Hepatocyte (in vitro differentiated cells): Measurements from ENCODE around the gene PPP1R27.
"Not testable (repeated sequence)": the region's sequence is repeated elsewhere in the genome, so short reads cannot be mapped to it uniquely, and the experiment has no call there.

Experiments
- EZH2 ChIP-seq: fragments of 200-600 bp; sonication (generic); IDR thresholded peaks from 2 replicates; pipeline ENCODE4 v1.6.1; 2016; ENCODE audit warnings: antibody characterized with exemption, mild to moderate bottlenecking, borderline replicate concordance
- EZH2phosphoT487 ChIP-seq: fragments of 200-600 bp; sonication (generic); IDR thresholded peaks from one replicate; pipeline ENCODE4 v1.6.1; 2018; ENCODE audit warnings: antibody characterized with exemption, mild to moderate bottlenecking, low read depth, moderate library complexity; ENCODE audit not compliant: unreplicated experiment, severe bottlenecking
- TF ChIP-seq, protein P1 (sequence below): fragments of 200-600 bp; sonication (generic); IDR thresholded peaks from 2 replicates; pipeline ENCODE4 v1.5.1; 2016; ENCODE audit warnings: antibody characterized with exemption, mild to moderate bottlenecking; ENCODE audit not compliant: poor library complexity

DNA sequence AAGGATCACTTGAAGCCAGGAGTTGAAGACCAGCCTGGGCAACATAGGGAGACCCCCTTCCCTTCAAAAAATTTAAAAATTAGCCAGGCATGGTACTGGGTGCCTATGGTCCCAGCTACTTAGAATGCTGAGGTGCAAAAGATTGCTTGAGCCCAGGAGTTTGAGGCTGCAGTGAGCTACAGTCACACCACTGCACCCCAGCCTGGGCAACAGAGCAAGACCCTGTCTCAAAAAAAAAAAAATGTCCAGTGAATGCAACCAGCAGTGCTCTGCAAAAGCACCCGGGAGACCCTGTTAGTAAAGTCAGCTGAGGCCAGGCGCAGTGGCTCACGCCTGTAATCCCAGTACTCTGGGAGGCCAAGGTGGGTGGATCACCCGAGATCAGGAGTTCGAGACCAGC, 5.2 kb upstream of the PPP1R27 start:
- TF ChIP-seq, protein P1, sequence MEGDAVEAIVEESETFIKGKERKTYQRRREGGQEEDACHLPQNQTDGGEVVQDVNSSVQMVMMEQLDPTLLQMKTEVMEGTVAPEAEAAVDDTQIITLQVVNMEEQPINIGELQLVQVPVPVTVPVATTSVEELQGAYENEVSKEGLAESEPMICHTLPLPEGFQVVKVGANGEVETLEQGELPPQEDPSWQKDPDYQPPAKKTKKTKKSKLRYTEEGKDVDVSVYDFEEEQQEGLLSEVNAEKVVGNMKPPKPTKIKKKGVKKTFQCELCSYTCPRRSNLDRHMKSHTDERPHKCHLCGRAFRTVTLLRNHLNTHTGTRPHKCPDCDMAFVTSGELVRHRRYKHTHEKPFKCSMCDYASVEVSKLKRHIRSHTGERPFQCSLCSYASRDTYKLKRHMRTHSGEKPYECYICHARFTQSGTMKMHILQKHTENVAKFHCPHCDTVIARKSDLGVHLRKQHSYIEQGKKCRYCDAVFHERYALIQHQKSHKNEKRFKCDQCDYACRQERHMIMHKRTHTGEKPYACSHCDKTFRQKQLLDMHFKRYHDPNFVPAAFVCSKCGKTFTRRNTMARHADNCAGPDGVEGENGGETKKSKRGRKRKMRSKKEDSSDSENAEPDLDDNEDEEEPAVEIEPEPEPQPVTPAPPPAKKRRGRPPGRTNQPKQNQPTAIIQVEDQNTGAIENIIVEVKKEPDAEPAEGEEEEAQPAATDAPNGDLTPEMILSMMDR = not testable (repeated sequence)
- not testable (repeated sequence) for TF ChIP-seq EZH2phosphoT487, EZH2
